ENCODE data around the gene TAS2R41. TPM values are rescaled to one million over a fixed set of nuclear protein-coding genes. Genes with fewer than 3 reads are reported as not detected.

The TAS2R41 gene
- total RNA-seq, 2 donors from 2014 or later: 0.52 to 0.99 TPM

DNA sequence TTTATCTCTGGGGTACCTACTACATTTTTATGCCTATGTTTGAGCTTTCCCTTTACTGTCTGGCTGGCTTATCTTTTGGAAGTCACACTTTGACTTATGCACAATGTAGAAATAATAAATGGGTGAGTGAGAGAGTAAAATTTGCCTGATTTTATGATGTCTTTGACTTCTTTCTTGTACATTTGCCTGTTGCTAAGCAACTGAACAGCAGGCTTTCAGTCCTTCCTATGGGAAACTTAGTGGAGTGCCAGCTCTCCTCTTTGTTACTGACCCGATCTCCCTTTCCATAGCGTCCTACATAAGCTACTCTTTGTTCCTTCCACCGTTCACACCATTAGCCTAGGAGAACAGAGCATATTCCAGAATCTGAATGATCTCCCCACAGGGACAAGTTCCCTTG lies 30.2 kb upstream of the TAS2R41 start:
- no peaks in the 10 kb centered on the region for H3K4me1 Mint-ChIP-seq
- no peak overlapping the region for H3K4me3 Mint-ChIP-seq
- no peaks in the 10 kb centered on the region for H3K36me3 Mint-ChIP-seq (ENCODE audit: low read depth)
- DNase-seq (no peak), ATAC-seq (no peak)
- no peak overlapping the region for H3K27ac Mint-ChIP-seq
- no peaks in the 10 kb centered on the region for H3K27me3 Mint-ChIP-seq
- no peaks in the 10 kb centered on the region for H3K9me3 ChIP-seq (ENCODE audit: control insufficient read depth, low read length, poor library complexity, severe bottlenecking)

DNA sequence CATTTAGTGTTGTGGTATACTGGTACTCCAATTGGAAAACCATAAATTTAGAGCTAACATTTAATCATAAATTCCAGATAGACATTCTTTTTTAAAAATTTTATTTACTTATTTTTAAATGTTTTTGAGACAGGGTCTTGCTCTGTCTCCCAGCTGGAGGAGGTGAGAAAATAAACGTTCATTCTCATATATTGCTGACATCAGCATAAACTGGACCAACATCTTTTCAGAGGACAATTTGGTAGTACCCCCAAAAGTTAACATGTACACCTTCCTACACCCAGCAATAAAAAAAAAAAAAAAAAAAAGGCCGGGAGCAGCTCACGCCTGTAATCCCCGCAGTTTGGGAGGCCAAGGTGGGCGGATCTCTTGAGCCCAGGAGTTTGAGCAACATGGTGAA lies 29.2 kb upstream of the TAS2R41 start:
- Mint-ChIP-seq H3K4me3 (no peak overlapping the region), H3K27me3 (no peaks in the 10 kb centered on the region), H3K36me3 (ENCODE audit: low read depth) (no peaks in the 10 kb centered on the region), H3K27ac (no peak overlapping the region), H3K4me1 (no peaks in the 10 kb centered on the region)
- no peak for DNase-seq
- no peak for ATAC-seq
- no peaks in the 10 kb centered on the region for H3K9me3 ChIP-seq (ENCODE audit: control insufficient read depth, low read length, poor library complexity, severe bottlenecking)

- Mint-ChIP-seq H3K4me1 (peaks cover 3% of the 10 kb centered on the region), H3K27me3 (no peaks in the 10 kb centered on the region), H3K27ac (no peak overlapping the region), H3K36me3 (ENCODE audit: low read depth) (peaks cover 3% of the 10 kb centered on the region), H3K4me3 (no peak overlapping the region)
- ATAC-seq (no peak), DNase-seq (no peak)
- no peaks in the 10 kb centered on the region for H3K9me3 ChIP-seq (ENCODE audit: control insufficient read depth, low read length, poor library complexity, severe bottlenecking)
These were observed 27.9 kb upstream of the TAS2R41 start for GRCh38 chr7:143449793-143450192.

- Mint-ChIP-seq H3K4me3 (no peak overlapping the region), H3K27ac (no peak overlapping the region), H3K27me3 (no peaks in the 10 kb centered on the region), H3K36me3 (ENCODE audit: low read depth) (peaks cover 3% of the 10 kb centered on the region), H3K4me1 (peaks cover 5% of the 10 kb centered on the region)
- no peaks in the 10 kb centered on the region for H3K9me3 ChIP-seq (ENCODE audit: control insufficient read depth, low read length, poor library complexity, severe bottlenecking)
- ATAC-seq (no peak), DNase-seq (no peak)
These were observed 26.6 kb upstream of the TAS2R41 start for GRCh38 chr7:143451122-143451521.

DNA sequence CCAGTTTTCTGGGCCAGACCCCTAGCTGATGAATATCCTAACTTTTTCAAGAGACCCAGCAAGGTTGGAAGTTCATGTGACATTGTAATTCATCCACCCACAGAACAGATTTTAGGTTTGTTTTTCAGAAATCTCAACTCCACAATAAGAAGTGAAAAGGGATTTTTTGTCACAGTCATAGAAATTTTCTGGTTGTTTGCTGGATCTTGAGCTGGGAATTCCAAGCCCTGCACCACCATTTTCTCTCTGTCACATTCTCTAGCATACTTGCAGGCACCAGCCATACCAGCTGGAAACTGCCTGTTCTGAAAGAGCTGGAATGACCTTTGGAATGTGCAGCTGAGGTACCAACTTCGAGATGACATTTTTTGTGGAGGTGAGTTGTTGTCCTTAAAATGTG lies 25.9 kb upstream of the TAS2R41 start:
- Mint-ChIP-seq H3K4me1 (peaks cover 5% of the 10 kb centered on the region), H3K27me3 (no peaks in the 10 kb centered on the region), H3K4me3 (no peak overlapping the region), H3K36me3 (ENCODE audit: low read depth) (peaks cover 3% of the 10 kb centered on the region), H3K27ac (no peak overlapping the region)
- no peak for ATAC-seq
- DNase-seq: no peak
- no peaks in the 10 kb centered on the region for H3K9me3 ChIP-seq (ENCODE audit: control insufficient read depth, low read length, poor library complexity, severe bottlenecking)

- Mint-ChIP-seq H3K4me1 (peaks cover 5% of the 10 kb centered on the region), H3K36me3 (ENCODE audit: low read depth) (peaks cover 3% of the 10 kb centered on the region), H3K27me3 (peaks cover 3% of the 10 kb centered on the region), H3K4me3 (no peak overlapping the region), H3K27ac (no peak overlapping the region)
- DNase-seq (no peak), ATAC-seq (no peak)
- H3K9me3 ChIP-seq (ENCODE audit: control insufficient read depth, low read length, poor library complexity, severe bottlenecking): no peaks in the 10 kb centered on the region
These were observed 25.2 kb upstream of the TAS2R41 start for GRCh38 chr7:143452495-143452894.

- Mint-ChIP-seq H3K36me3 (ENCODE audit: low read depth) (peaks cover 3% of the 10 kb centered on the region), H3K4me3 (no peak overlapping the region), H3K4me1 (peaks cover 5% of the 10 kb centered on the region)
These were observed 23.5 kb upstream of the TAS2R41 start for GRCh38 chr7:143454091-143454680.

DNA sequence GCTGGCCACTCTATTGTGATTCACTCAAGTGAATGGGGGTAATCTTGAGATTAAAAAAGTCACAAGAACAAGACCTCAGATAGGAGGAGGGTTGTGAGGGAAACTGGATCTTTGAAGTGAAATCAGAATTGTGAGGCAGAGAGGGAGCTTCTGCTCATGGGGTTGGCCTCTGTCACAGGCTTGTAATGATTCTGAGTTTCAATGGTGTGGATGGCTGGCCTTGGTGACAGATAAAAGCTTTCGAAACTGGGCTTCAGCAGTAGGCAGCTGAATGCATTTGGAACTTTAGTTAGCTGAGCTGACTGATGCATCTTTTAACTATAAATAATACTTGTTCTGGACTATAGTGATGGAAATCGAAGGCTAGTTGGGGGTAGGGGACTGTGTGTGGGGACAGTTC lies 22.2 kb upstream of the TAS2R41 start:
- peaks cover 3% of the 10 kb centered on the region for H3K36me3 Mint-ChIP-seq (ENCODE audit: low read depth)
- H3K4me1 Mint-ChIP-seq: peaks cover 5% of the 10 kb centered on the region
- H3K9me3 ChIP-seq (ENCODE audit: control insufficient read depth, low read length, poor library complexity, severe bottlenecking): no peaks in the 10 kb centered on the region
- DNase-seq: no peak
- no peak for ATAC-seq
- H3K4me3 Mint-ChIP-seq: no peak overlapping the region
- H3K27me3 Mint-ChIP-seq: peaks cover 6% of the 10 kb centered on the region
- no peak overlapping the region for H3K27ac Mint-ChIP-seq

More at GRCh38 chr7:143454091-143454680, 23.5 kb upstream of the TAS2R41 start:
- Mint-ChIP-seq H3K27ac (no peak overlapping the region), H3K27me3 (peaks cover 6% of the 10 kb centered on the region)
- DNase-seq: no peak
- no peak for ATAC-seq
- H3K9me3 ChIP-seq (ENCODE audit: control insufficient read depth, low read length, poor library complexity, severe bottlenecking): no peaks in the 10 kb centered on the region

DNA sequence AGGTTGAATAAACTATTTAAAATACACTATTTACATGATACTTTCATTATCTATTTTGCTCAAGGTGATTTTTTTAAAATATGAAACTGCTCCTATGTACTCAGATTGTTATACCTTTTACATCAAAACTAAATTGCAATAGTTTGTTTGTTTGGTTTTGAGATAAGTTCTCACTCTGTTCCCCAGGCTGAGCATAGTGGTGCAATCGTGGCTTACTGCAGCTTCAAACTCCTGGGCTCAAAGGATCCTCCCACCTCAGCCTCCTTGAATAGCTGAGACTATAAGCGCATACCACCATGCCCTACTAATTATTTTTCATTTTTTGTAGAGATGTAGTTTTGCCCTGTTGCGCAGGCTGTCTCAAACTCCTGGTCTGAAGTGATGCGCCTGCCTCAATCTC lies 21.7 kb upstream of the TAS2R41 start:
- H3K4me3 Mint-ChIP-seq: no peak overlapping the region
- peaks cover 3% of the 10 kb centered on the region for H3K36me3 Mint-ChIP-seq (ENCODE audit: low read depth)
- peaks cover 5% of the 10 kb centered on the region for H3K4me1 Mint-ChIP-seq
- peaks cover 6% of the 10 kb centered on the region for H3K27me3 Mint-ChIP-seq
- H3K9me3 ChIP-seq (ENCODE audit: control insufficient read depth, low read length, poor library complexity, severe bottlenecking): no peaks in the 10 kb centered on the region
- DNase-seq (no peak), ATAC-seq (no peak)
- no peak overlapping the region for H3K27ac Mint-ChIP-seq

- no peaks in the 10 kb centered on the region for H3K9me3 ChIP-seq (ENCODE audit: control insufficient read depth, low read length, poor library complexity, severe bottlenecking)
- no peak overlapping the region for H3K4me3 Mint-ChIP-seq
- peaks cover 6% of the 10 kb centered on the region for H3K27me3 Mint-ChIP-seq
- no peak for DNase-seq
- no peak overlapping the region for H3K27ac Mint-ChIP-seq
- peaks cover 5% of the 10 kb centered on the region for H3K4me1 Mint-ChIP-seq
- H3K36me3 Mint-ChIP-seq (ENCODE audit: low read depth): peaks cover 3% of the 10 kb centered on the region
- ATAC-seq: no peak
These were observed 20.5 kb upstream of the TAS2R41 start for GRCh38 chr7:143456992-143457793.

- Mint-ChIP-seq H3K27ac (no peak overlapping the region), H3K27me3 (peaks cover 6% of the 10 kb centered on the region), H3K36me3 (ENCODE audit: low read depth) (peaks cover 3% of the 10 kb centered on the region), H3K4me3 (no peak overlapping the region), H3K4me1 (peaks cover 5% of the 10 kb centered on the region)
- ATAC-seq (no peak), DNase-seq (no peak)
- H3K9me3 ChIP-seq (ENCODE audit: control insufficient read depth, low read length, poor library complexity, severe bottlenecking): no peaks in the 10 kb centered on the region
These were observed 19.4 kb upstream of the TAS2R41 start for GRCh38 chr7:143458263-143458662.

DNA sequence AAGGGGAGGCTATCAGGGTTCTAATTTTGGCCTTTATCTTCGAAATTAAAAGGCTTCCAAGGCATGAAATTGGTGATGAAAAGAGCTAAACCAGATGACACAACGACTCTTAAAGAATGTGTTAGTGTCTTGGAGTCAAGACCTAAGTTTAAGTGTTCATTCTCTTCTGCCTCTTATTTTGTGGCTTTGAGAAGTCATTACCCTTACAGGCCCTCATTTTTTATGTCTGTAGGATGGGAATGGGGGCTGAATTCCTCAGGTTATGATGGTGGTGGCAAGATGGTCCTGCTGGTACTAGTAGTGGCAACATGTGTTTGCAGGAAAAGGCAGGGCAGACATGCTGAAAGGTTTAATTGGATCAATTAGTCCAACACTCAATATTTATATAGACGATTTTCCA lies 19.0 kb upstream of the TAS2R41 start:
- H3K27ac Mint-ChIP-seq: no peak overlapping the region
- ATAC-seq (no peak), DNase-seq (no peak)
- H3K9me3 ChIP-seq (ENCODE audit: control insufficient read depth, low read length, poor library complexity, severe bottlenecking): no peaks in the 10 kb centered on the region
- H3K27me3 Mint-ChIP-seq: peaks cover 6% of the 10 kb centered on the region
- peaks cover 2% of the 10 kb centered on the region for H3K36me3 Mint-ChIP-seq (ENCODE audit: low read depth)
- peaks cover 4% of the 10 kb centered on the region for H3K4me1 Mint-ChIP-seq
- no peak overlapping the region for H3K4me3 Mint-ChIP-seq

DNA sequence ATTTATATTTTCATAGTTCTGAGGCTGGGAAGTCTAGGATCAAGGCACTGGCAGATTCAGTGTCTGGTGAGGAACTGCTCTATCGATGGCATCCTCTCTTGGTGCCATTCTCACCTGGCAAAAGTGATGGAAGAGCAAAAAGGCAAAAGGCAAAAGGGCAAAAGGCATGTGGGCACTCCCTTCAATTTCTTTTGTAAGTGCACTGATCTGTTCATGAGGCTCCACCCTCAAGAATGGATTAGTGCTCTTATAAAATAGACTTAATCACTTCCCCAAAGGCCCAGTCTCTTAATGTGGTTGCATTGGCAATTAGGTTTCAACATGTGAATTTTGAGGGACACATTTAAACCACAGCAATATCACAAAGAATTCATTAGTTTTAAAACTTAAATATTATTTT lies 18.3 kb upstream of the TAS2R41 start:
- Mint-ChIP-seq H3K27me3 (peaks cover 6% of the 10 kb centered on the region), H3K36me3 (ENCODE audit: low read depth) (no peaks in the 10 kb centered on the region)

More for the DNA sequence above, 18.3 kb upstream of the TAS2R41 start:
- H3K4me3 Mint-ChIP-seq: no peak overlapping the region
- no peaks in the 10 kb centered on the region for H3K9me3 ChIP-seq (ENCODE audit: control insufficient read depth, low read length, poor library complexity, severe bottlenecking)
- H3K4me1 Mint-ChIP-seq: peaks cover 2% of the 10 kb centered on the region
- ATAC-seq: no peak
- no peak for DNase-seq
- H3K27ac Mint-ChIP-seq: no peak overlapping the region

Data from T-helper 17 cell (primary cell).